ENCODE results near the gene LGALS3. TPM values are rescaled to one million over a fixed set of nuclear protein-coding genes. Genes with fewer than 3 reads are reported as not detected.

LGALS3 gene
- polyA plus RNA-seq, 2 of the 4 experiments (the other 2 are of a cell fraction): 60.2 to 61.0 TPM

- TF ChIP-seq ZSCAN20 (CRISPR knock-in tag; IDR thresholded peaks at IDR 0.05): no peak
- TF ChIP-seq, protein P1, sequence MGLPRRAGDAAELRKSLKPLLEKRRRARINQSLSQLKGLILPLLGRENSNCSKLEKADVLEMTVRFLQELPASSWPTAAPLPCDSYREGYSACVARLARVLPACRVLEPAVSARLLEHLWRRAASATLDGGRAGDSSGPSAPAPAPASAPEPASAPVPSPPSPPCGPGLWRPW (IDR thresholded peaks at IDR 0.05): no peak
- TF ChIP-seq PBX3 (IDR thresholded peaks at IDR 0.05): no peak
- TF ChIP-seq HDAC2 (IDR thresholded peaks at IDR 0.05): no peak
- TF ChIP-seq ATOH8 (CRISPR knock-in tag; IDR thresholded peaks at IDR 0.05; ENCODE audit: low read depth): no peak
- no peak for TF ChIP-seq REST (IDR thresholded peaks at IDR 0.05)
- TF ChIP-seq MYC (IDR thresholded peaks at IDR 0.05; ENCODE audit: borderline replicate concordance, low read length): no peak
- no peak for TF ChIP-seq ZNF302 (CRISPR knock-in tag; IDR thresholded peaks at IDR 0.05)
- TF ChIP-seq BCL3 (IDR thresholded peaks at IDR 0.05): no peak
- TF ChIP-seq RNF2 (IDR thresholded peaks at IDR 0.05; ENCODE audit: borderline replicate concordance, low read depth): no peak
- no peak for TF ChIP-seq NR3C1 (IDR thresholded peaks at IDR 0.05)
- no peak for TF ChIP-seq EP300 (IDR thresholded peaks at IDR 0.05)
- no peak for TF ChIP-seq ESRRA (IDR thresholded peaks at IDR 0.05; ENCODE audit: borderline replicate concordance, low read length)
- ChIA-PET CTCF (interaction anchor here (1.1 to 2.0 kb wide), 4 partner anchors 11 to 76 kb away, joined by 3 to 6 read pairs (median 4); partner anchors contain the start of gene MAPK1IP1L), POLR2A (interaction anchor here (1.2 kb wide), 1 partner anchor 24 kb away, joined by 3 read pairs; no protein-coding TSS in a partner anchor)
- H3K27ac ChIP-seq: peak overlapping the region in 1 of 2 experiments; percentile 15; a peak in 1 of 6 replicates
- DNase-seq (ENCODE audit: low read depth in 1 of 2, low spot score in 1 of 2) (no peak), ATAC-seq (no peak), FAIRE-seq (no peak)
- peaks cover 32% of the 10 kb centered on the region for H3K4me1 ChIP-seq
- H3K9me3 ChIP-seq: no peaks in the 10 kb centered on the region
- peak overlapping the region; percentile 68 for H3K4me2 ChIP-seq
- 73% methylated on average over 5 of the region's 5 CpGs for WGBS (ENCODE audit: missing lambda C conversion rate)
- no peak overlapping the region for H3K4me3 ChIP-seq
These were observed 2.1 kb upstream of the LGALS3 start for GRCh38 chr14:55126932-55127459.

- WGBS (ENCODE audit: missing lambda C conversion rate): 58% methylated on average over 2 of the region's 2 CpGs
- DNase-seq (ENCODE audit: low read depth in 1 of 2, low spot score in 1 of 2) (peak in 1 of 2 experiments; percentile 61), FAIRE-seq (no peak), ATAC-seq (no peak; a peak in 1 of 6 replicates)
- Histone ChIP-seq H3K4me2 (peak overlapping the region; percentile 68), H3K4me3 (no peak overlapping the region), H3K4me1 (peaks cover 27% of the 10 kb centered on the region), H3K27ac (peak overlapping the region in 1 of 2 experiments; percentile 15; a peak in 1 of 6 replicates), H3K9me3 (no peaks in the 10 kb centered on the region)
- CTCF ChIA-PET: interaction anchor here (1.1 to 2.0 kb wide), 4 partner anchors 10 to 76 kb away, joined by 3 to 6 read pairs (median 4); partner anchors contain the start of gene MAPK1IP1L
- no peak for TF ChIP-seq RNF2 (IDR thresholded peaks at IDR 0.05; ENCODE audit: borderline replicate concordance, low read depth)
- TF ChIP-seq KDM1A (IDR thresholded peaks at IDR 0.05; ENCODE audit: low read depth): no peak
- no peak for TF ChIP-seq FOSL2 (IDR thresholded peaks at IDR 0.05)
- peak; percentile 33; the same call in 1 of the 2 replicates for TF ChIP-seq FOSL2 (CRISPR knock-in tag; IDR thresholded peaks at IDR 0.05)
- POLR2A ChIA-PET: interaction anchor here (1.2 kb wide), 1 partner anchor 24 kb away, joined by 3 read pairs; no protein-coding TSS in a partner anchor
These were observed 1.5 kb upstream of the LGALS3 start for GRCh38 chr14:55127460-55127951.
